H9 (cell line): ENCODE measurements around the gene NFIL3. TPM values are rescaled to one million over a fixed set of nuclear protein-coding genes. Genes with fewer than 3 reads are reported as not detected.

Source experiments
- DNase-seq: peaks from one replicate; pipeline ENCODE4 v3.0.0-alpha.2; 2017
- H2AFZ ChIP-seq: one replicate; pipeline ENCODE4 v1.6.1; 2013; ENCODE audit warnings: mild to moderate bottlenecking, low read length, control low read depth, moderate library complexity
- H2AK5ac ChIP-seq: 2 replicates; pipeline ENCODE4 v1.6.1; 2013; ENCODE audit warnings: low read length, control low read depth, mixed read lengths; ENCODE audit not compliant: insufficient read length
- H2BK120ac ChIP-seq: one replicate; pipeline ENCODE4 v1.6.1; 2013; ENCODE audit warnings: low read depth, mild to moderate bottlenecking, low read length, control low read depth, inconsistent platforms; ENCODE audit not compliant: poor library complexity, severe bottlenecking
- H2BK12ac ChIP-seq: 2 replicates; pipeline ENCODE4 v1.6.1; 2013; ENCODE audit warnings: low read length, control low read depth, mixed read lengths, low read depth; ENCODE audit not compliant: insufficient read length
- H2BK15ac ChIP-seq: 2 replicates; pipeline ENCODE4 v1.6.1; 2013; ENCODE audit warnings: low read depth, low read length, control low read depth
- H2BK20ac ChIP-seq: one replicate; pipeline ENCODE4 v1.6.1; 2013; ENCODE audit warnings: low read depth, mild to moderate bottlenecking, low read length, control low read depth, inconsistent platforms; ENCODE audit not compliant: poor library complexity, severe bottlenecking
- H2BK5ac ChIP-seq: 2 replicates; pipeline ENCODE4 v1.6.1; 2013; ENCODE audit warnings: low read length, control low read depth, mixed read lengths; ENCODE audit not compliant: insufficient read length
- H3K14ac ChIP-seq: 2 replicates; pipeline ENCODE4 v1.6.1; 2013; ENCODE audit warnings: low read length, control low read depth; ENCODE audit not compliant: insufficient read depth
- H3K18ac ChIP-seq: 2 replicates; pipeline ENCODE4 v1.6.1; 2013; ENCODE audit warnings: low read depth, mild to moderate bottlenecking, mixed read lengths, low read length, control low read depth; ENCODE audit not compliant: insufficient read length
- H3K23ac ChIP-seq: 2 replicates; pipeline ENCODE4 v1.6.1; 2013; ENCODE audit warnings: low read length, control low read depth, mixed read lengths, low read depth; ENCODE audit not compliant: insufficient read length
- H3K23me2 ChIP-seq: 2 replicates; pipeline ENCODE4 v1.6.1; 2013; ENCODE audit warnings: low read depth, mild to moderate bottlenecking, mixed read lengths, low read length, control low read depth; ENCODE audit not compliant: insufficient read length, poor library complexity, severe bottlenecking
- H3K27ac ChIP-seq: 2 replicates; pipeline ENCODE4 v1.5.1; 2013; ENCODE audit warnings: low read length, control low read depth, mixed read lengths, low read depth; ENCODE audit not compliant: insufficient read length
- H3K27me3 ChIP-seq: 2 replicates; pipeline ENCODE4 v1.6.1; 2013; ENCODE audit warnings: low read length, control low read depth, inconsistent platforms; ENCODE audit not compliant: insufficient read depth
- H3K4ac ChIP-seq: 2 replicates; pipeline ENCODE4 v1.6.1; 2013; ENCODE audit warnings: low read depth, mild to moderate bottlenecking, control low read depth, inconsistent platforms, low read length, moderate library complexity
- H3K4me1 ChIP-seq: 2 replicates; pipeline ENCODE4 v1.6.1; 2013; ENCODE audit warnings: low read length, control low read depth, inconsistent platforms; ENCODE audit not compliant: insufficient read depth
- H3K4me2 ChIP-seq: 2 replicates; pipeline ENCODE4 v1.6.1; 2013; ENCODE audit warnings: low read length, control low read depth, mixed read lengths; ENCODE audit not compliant: insufficient read length, insufficient read depth
- H3K56ac ChIP-seq: 2 replicates; pipeline ENCODE4 v1.6.1; 2013; ENCODE audit warnings: low read depth, mild to moderate bottlenecking, mixed read lengths, low read length, control low read depth; ENCODE audit not compliant: insufficient read length
- H3K79me1 ChIP-seq: 2 replicates; pipeline ENCODE4 v1.6.1; 2013; ENCODE audit warnings: low read depth, mild to moderate bottlenecking, moderate library complexity, low read length, control low read depth, inconsistent platforms; ENCODE audit not compliant: insufficient read depth, poor library complexity, severe bottlenecking
- H3K79me2 ChIP-seq: 2 replicates; pipeline ENCODE4 v1.6.1; 2013; ENCODE audit warnings: low read length, control low read depth, inconsistent platforms; ENCODE audit not compliant: insufficient read depth
- H3K9ac ChIP-seq: 2 replicates; pipeline ENCODE4 v1.6.1; 2013; ENCODE audit warnings: low read length, control low read depth, mixed read lengths; ENCODE audit not compliant: insufficient read length; ENCODE audit errors: extremely low read depth
- H3K9me3 ChIP-seq: one replicate; pipeline ENCODE4 v1.6.1; 2013; ENCODE audit warnings: low read depth, low read length, inconsistent platforms; ENCODE audit not compliant: control insufficient read depth
- H3T11ph ChIP-seq: one replicate; pipeline ENCODE4 v1.6.1; 2013; ENCODE audit warnings: mild to moderate bottlenecking, low read length, control low read depth, inconsistent platforms
- H4K20me1 ChIP-seq: one replicate; pipeline ENCODE4 v1.6.1; 2013; ENCODE audit not compliant: control insufficient read depth, insufficient read length, insufficient read depth
- H4K5ac ChIP-seq: 2 replicates; pipeline ENCODE4 v1.6.1; 2013; ENCODE audit warnings: low read depth, mild to moderate bottlenecking, mixed read lengths, low read length, control low read depth; ENCODE audit not compliant: insufficient read length
- H4K8ac ChIP-seq: replicated peaks from 2 replicates; pipeline ENCODE4 v1.6.1; 2013; ENCODE audit warnings: low read length, control low read depth, mixed read lengths, low read depth; ENCODE audit not compliant: insufficient read length
- H4K91ac ChIP-seq: 2 replicates; pipeline ENCODE4 v1.6.1; 2013; ENCODE audit warnings: low read depth, mild to moderate bottlenecking, moderate library complexity, mixed read lengths, low read length, control low read depth; ENCODE audit not compliant: insufficient read length
- H3K27ac Mint-ChIP-seq, 3 experiments: 2 replicates in 2 of 3; 3 replicates in 1 of 3; pipeline ENCODE4 v1.8.0; 2020 to 2021; ENCODE audit warnings: mixed read lengths in 3 of 3, mild to moderate bottlenecking in 1 of 3, moderate library complexity in 1 of 3
- H3K27me3 Mint-ChIP-seq: 2 replicates; pipeline ENCODE4 v1.8.0; 2021; ENCODE audit warnings: low read depth, mild to moderate bottlenecking, moderate library complexity, mixed read lengths
- H3K36me3 Mint-ChIP-seq, 3 experiments: 2 replicates in 2 of 3; 3 replicates in 1 of 3; pipeline ENCODE4 v1.8.0; 2020 to 2021; ENCODE audit warnings: low read depth in 3 of 3, mixed read lengths in 3 of 3; ENCODE audit not compliant: insufficient read depth in 1 of 3
- H3K4me1 Mint-ChIP-seq, 2 experiments: 2 replicates each; pipeline ENCODE4 v1.8.0; 2020; ENCODE audit warnings: mixed read lengths in 2 of 2
- H3K4me3 Mint-ChIP-seq, 2 experiments: 2 replicates in 1 of 2; 3 replicates in 1 of 2; pipeline ENCODE4 v1.8.0; 2020 to 2021; ENCODE audit warnings: mild to moderate bottlenecking in 2 of 2, mixed read lengths in 2 of 2, moderate library complexity in 1 of 2
- H3K9me3 Mint-ChIP-seq, 2 experiments: 2 replicates in 1 of 2; 3 replicates in 1 of 2; pipeline ENCODE4 v1.8.0; 2020; ENCODE audit warnings: mild to moderate bottlenecking in 2 of 2, mixed read lengths in 2 of 2, moderate library complexity in 1 of 2
- WGBS: extraction: QIAGEN DNeasy Blood & Tissue Kit; methylation state at CpG from one replicate; pipeline ENCODE4 v1.1.7; 2013; ENCODE audit warnings: missing lambda C conversion rate, low lambda C conversion rate, mixed read lengths; ENCODE audit not compliant: insufficient read length; ENCODE audit errors: extremely low coverage; 5-methylcytosine and 5-hydroxymethylcytosine counted together
- total RNA-seq: library from RNA; stranded (reverse); gene quantifications from 2 replicates; pipeline ENCODE4 v1.2.1, GENCODE V29; 2021
- TF ChIP-seq, protein P1 (sequence below): fragments of 200-600 bp; sonication (generic); conservative IDR thresholded peaks from 3 replicates; pipeline ENCODE4 v1.8.0; 2021; ENCODE audit warnings: antibody characterized with exemption, mild to moderate bottlenecking

NFIL3 gene
- total RNA-seq, 1 experiment from 2014 or later: 8.4 TPM

DNA sequence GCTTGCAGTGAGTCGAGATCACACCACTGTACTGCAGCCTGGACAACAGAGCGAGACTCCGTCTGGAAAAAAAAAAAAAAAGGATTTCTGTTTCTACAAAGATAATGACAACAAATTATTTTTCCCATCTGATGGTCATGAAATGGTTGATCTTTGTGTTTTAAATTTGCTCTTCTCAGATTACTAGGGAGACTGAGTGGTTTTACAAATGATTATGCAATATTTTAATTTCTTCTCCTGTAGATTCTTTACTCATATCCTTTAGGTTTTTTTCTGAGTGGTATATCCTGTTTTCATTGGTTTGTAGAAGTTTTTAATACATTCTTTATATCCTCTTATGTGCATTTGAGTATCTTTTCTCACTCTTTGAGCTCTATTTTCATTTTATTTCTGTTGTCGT is 41.3 kb downstream of the NFIL3 start:
- no peak overlapping the region for H4K5ac ChIP-seq
- no peak overlapping the region for H3K56ac ChIP-seq
- no CpG with 5 or more reads among the region's 4 CpGs for WGBS
- no peak overlapping the region for H3K4me2 ChIP-seq
- H3K27me3 ChIP-seq: no peaks in the 10 kb centered on the region
- H3K4ac ChIP-seq: no peak overlapping the region
- TF ChIP-seq, protein P1, sequence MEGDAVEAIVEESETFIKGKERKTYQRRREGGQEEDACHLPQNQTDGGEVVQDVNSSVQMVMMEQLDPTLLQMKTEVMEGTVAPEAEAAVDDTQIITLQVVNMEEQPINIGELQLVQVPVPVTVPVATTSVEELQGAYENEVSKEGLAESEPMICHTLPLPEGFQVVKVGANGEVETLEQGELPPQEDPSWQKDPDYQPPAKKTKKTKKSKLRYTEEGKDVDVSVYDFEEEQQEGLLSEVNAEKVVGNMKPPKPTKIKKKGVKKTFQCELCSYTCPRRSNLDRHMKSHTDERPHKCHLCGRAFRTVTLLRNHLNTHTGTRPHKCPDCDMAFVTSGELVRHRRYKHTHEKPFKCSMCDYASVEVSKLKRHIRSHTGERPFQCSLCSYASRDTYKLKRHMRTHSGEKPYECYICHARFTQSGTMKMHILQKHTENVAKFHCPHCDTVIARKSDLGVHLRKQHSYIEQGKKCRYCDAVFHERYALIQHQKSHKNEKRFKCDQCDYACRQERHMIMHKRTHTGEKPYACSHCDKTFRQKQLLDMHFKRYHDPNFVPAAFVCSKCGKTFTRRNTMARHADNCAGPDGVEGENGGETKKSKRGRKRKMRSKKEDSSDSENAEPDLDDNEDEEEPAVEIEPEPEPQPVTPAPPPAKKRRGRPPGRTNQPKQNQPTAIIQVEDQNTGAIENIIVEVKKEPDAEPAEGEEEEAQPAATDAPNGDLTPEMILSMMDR: no peak
- no peak overlapping the region for H4K8ac ChIP-seq
- H3K36me3 Mint-ChIP-seq: peaks cover 1 to 10% (median 3%) of the 10 kb centered on the region in 3 experiments; a peak in 4 of 7 replicates
- no peak overlapping the region for H2AK5ac ChIP-seq
- DNase-seq: no peak
- H2AFZ ChIP-seq: no peak overlapping the region
- no peak overlapping the region for H3K4me3 Mint-ChIP-seq
- no peak overlapping the region for H2BK5ac ChIP-seq
- H4K91ac ChIP-seq: no peak overlapping the region
- H3K27me3 Mint-ChIP-seq: no peaks in the 10 kb centered on the region
- H3K23me2 ChIP-seq: no peaks in the 10 kb centered on the region
- H3K9me3 Mint-ChIP-seq: peaks cover 14 to 17% of the 10 kb centered on the region in 2 experiments; a peak in 4 of 5 replicates
- no peak overlapping the region for H3K14ac ChIP-seq
- no peak overlapping the region for H2BK12ac ChIP-seq
- no peak overlapping the region for H3K9ac ChIP-seq
- no peaks in the 10 kb centered on the region for H3K4me1 ChIP-seq
- no peak overlapping the region for H3T11ph ChIP-seq
- H3K27ac ChIP-seq: no peak overlapping the region
- no peaks in the 10 kb centered on the region for H3K4me1 Mint-ChIP-seq
- no peak overlapping the region for H3K27ac Mint-ChIP-seq
- H2BK15ac ChIP-seq: no peak overlapping the region
- no peaks in the 10 kb centered on the region for H3K79me2 ChIP-seq
- no peaks in the 10 kb centered on the region for H3K9me3 ChIP-seq
- H3K23ac ChIP-seq: no peak overlapping the region
- no peaks in the 10 kb centered on the region for H3K79me1 ChIP-seq
- no peak overlapping the region for H2BK20ac ChIP-seq
- H2BK120ac ChIP-seq: no peak overlapping the region
- H3K18ac ChIP-seq: no peak overlapping the region
- H4K20me1 ChIP-seq: no peaks in the 10 kb centered on the region
